GM23248 (cell line): Measurements from ENCODE around the gene CFAP97D2.

Experiments
- EZH2 ChIP-seq: fragments of 200-600 bp; sonication (generic); IDR thresholded peaks from 2 replicates; pipeline ENCODE4 v1.6.1; 2018; ENCODE audit warnings: antibody characterized with exemption, mild to moderate bottlenecking; ENCODE audit not compliant: insufficient read depth, poor library complexity, severe bottlenecking
- EZH2phosphoT487 ChIP-seq: fragments of 200-600 bp; sonication (generic); IDR thresholded peaks from 2 replicates; pipeline ENCODE4 v1.6.1; 2018; ENCODE audit warnings: antibody characterized with exemption, moderate library complexity, mild to moderate bottlenecking, low read depth; ENCODE audit not compliant: insufficient read depth

DNA sequence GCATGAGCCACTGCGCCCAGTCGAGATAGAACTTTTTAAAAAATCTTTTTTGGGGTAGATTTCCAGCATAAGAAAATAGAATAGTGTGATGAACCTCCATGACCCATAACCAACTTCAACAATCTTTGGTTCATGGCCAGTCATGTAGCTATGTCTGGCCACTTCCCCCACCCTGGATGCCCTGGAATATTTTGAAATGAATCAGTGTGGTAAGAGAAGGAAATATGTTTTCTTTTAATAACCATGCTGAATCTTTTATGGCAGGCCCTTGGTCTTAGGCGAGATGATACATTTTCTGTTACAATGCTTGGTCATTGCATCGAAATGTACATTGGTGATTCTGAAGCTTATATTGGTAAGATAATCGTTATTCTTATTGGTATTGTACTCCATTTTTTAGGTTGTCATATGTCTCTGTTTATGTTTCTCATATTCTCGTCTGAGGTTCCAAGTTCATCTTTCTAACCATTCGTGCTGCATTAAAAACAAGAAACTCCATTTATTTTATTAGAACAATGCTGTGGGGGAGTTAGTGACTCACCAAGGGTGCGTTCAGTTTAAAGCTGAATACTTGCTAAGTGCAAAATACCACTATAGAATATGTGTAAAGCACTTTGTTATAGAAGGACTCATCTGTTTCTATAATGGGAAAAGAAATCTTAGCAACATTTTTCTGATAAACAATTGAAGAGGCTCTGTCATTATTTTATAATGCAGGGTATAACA, 86.0 kb downstream of the CFAP97D2 start:
- TF ChIP-seq EZH2, result no peak
- TF ChIP-seq EZH2phosphoT487, result no peak
